Stimulated activated effector memory CD8-positive, alpha-beta T cell treated with anti-CD3 and anti-CD28 coated beads, Interleukin-12 subunit alpha, Interleukin-12 subunit beta, amount 100 ng/mL, for 72 hours (primary cell): ENCODE results near the gene ME3.

ENCODE experiments used
- ATAC-seq: fragments of 150-1000 bp; cut with Tn5 transposase; 2 replicates; pipeline ENCODE4 v1.10.0; 2021
- DNase-seq, 2 donors: peaks; one replicate each; pipeline ENCODE4 v3.0.0; 2021 to 2022; ENCODE audit warnings: low spot score in 2 of 2
- H3K27ac Mint-ChIP-seq: one replicate; pipeline ENCODE4 v1.8.0; 2022; ENCODE audit warnings: mild to moderate bottlenecking, mixed read lengths
- H3K36me3 Mint-ChIP-seq: one replicate; pipeline ENCODE4 v1.8.0; 2022; ENCODE audit warnings: mild to moderate bottlenecking, mixed read lengths
- H3K4me1 Mint-ChIP-seq: one replicate; pipeline ENCODE4 v1.8.0; 2022; ENCODE audit warnings: mixed read lengths
- H3K4me3 Mint-ChIP-seq: one replicate; pipeline ENCODE4 v1.8.0; 2022; ENCODE audit warnings: mild to moderate bottlenecking, mixed read lengths
- H3K9me3 Mint-ChIP-seq: one replicate; pipeline ENCODE4 v1.8.0; 2022; ENCODE audit warnings: mixed read lengths

Gene ME3

GRCh38 chr11:86483940-86484794, 188.2 kb downstream of the ME3 start:
- no peak overlapping the region for H3K27ac Mint-ChIP-seq
- ATAC-seq (no peak), DNase-seq (no peak)
- H3K9me3 Mint-ChIP-seq = no peaks in the 10 kb centered on the region
- peaks cover 19% of the 10 kb centered on the region for H3K4me1 Mint-ChIP-seq
- H3K36me3 Mint-ChIP-seq = no peaks in the 10 kb centered on the region
- no peak overlapping the region for H3K4me3 Mint-ChIP-seq

GRCh38 chr11:86483610-86483939, 188.8 kb downstream of the ME3 start:
- DNase-seq = no peak
- H3K9me3 Mint-ChIP-seq = no peaks in the 10 kb centered on the region
- no peak for ATAC-seq
- no peaks in the 10 kb centered on the region for H3K36me3 Mint-ChIP-seq
- H3K4me1 Mint-ChIP-seq = peaks cover 19% of the 10 kb centered on the region
- no peak overlapping the region for H3K4me3 Mint-ChIP-seq
- H3K27ac Mint-ChIP-seq = no peak overlapping the region

- DNase-seq (no peak), ATAC-seq (no peak)
- H3K36me3 Mint-ChIP-seq = no peaks in the 10 kb centered on the region
- no peak overlapping the region for H3K27ac Mint-ChIP-seq
- peaks cover 19% of the 10 kb centered on the region for H3K4me1 Mint-ChIP-seq
- no peak overlapping the region for H3K4me3 Mint-ChIP-seq
- H3K9me3 Mint-ChIP-seq = no peaks in the 10 kb centered on the region
Measured at GRCh38 chr11:86482692-86483091, 189.7 kb downstream of the ME3 start.

GRCh38 chr11:86481399-86481798, 191.0 kb downstream of the ME3 start:
- DNase-seq (no peak), ATAC-seq (no peak)
- H3K27ac Mint-ChIP-seq = no peak overlapping the region
- H3K4me3 Mint-ChIP-seq = no peak overlapping the region
- H3K36me3 Mint-ChIP-seq = no peaks in the 10 kb centered on the region
- H3K9me3 Mint-ChIP-seq = no peaks in the 10 kb centered on the region
- H3K4me1 Mint-ChIP-seq = peaks cover 11% of the 10 kb centered on the region

- Mint-ChIP-seq H3K4me3 (no peak overlapping the region), H3K4me1 (no peaks in the 10 kb centered on the region), H3K27ac (no peak overlapping the region), H3K36me3 (no peaks in the 10 kb centered on the region), H3K9me3 (no peaks in the 10 kb centered on the region)
- DNase-seq = no peak
- no peak for ATAC-seq
Measured at GRCh38 chr11:86478348-86478747, 194.1 kb downstream of the ME3 start.

- ATAC-seq (no peak), DNase-seq (no peak)
- H3K4me1 Mint-ChIP-seq = no peaks in the 10 kb centered on the region
- no peak overlapping the region for H3K4me3 Mint-ChIP-seq
- H3K9me3 Mint-ChIP-seq = no peaks in the 10 kb centered on the region
- no peaks in the 10 kb centered on the region for H3K36me3 Mint-ChIP-seq
- no peak overlapping the region for H3K27ac Mint-ChIP-seq
Measured at GRCh38 chr11:86477495-86478155, 194.8 kb downstream of the ME3 start.

GRCh38 chr11:86476109-86476861, 196.1 kb downstream of the ME3 start:
- Mint-ChIP-seq H3K36me3 (no peaks in the 10 kb centered on the region), H3K27ac (no peak overlapping the region), H3K4me1 (no peaks in the 10 kb centered on the region), H3K9me3 (no peaks in the 10 kb centered on the region), H3K4me3 (no peak overlapping the region)
- no peak for DNase-seq
- ATAC-seq = no peak

GRCh38 chr11:86475027-86475426, 197.4 kb downstream of the ME3 start:
- Mint-ChIP-seq H3K4me1 (no peaks in the 10 kb centered on the region), H3K27ac (no peak overlapping the region), H3K36me3 (no peaks in the 10 kb centered on the region), H3K4me3 (no peak overlapping the region), H3K9me3 (no peaks in the 10 kb centered on the region)
- no peak for DNase-seq
- ATAC-seq = no peak

GRCh38 chr11:86473991-86474833, 198.2 kb downstream of the ME3 start:
- ATAC-seq = no peak
- no peak for DNase-seq
- no peaks in the 10 kb centered on the region for H3K4me1 Mint-ChIP-seq
- H3K4me3 Mint-ChIP-seq = no peak overlapping the region
- H3K27ac Mint-ChIP-seq = no peak overlapping the region
- H3K36me3 Mint-ChIP-seq = no peaks in the 10 kb centered on the region
- no peaks in the 10 kb centered on the region for H3K9me3 Mint-ChIP-seq

- Mint-ChIP-seq H3K36me3 (no peaks in the 10 kb centered on the region), H3K27ac (no peak overlapping the region), H3K4me1 (no peaks in the 10 kb centered on the region), H3K9me3 (no peaks in the 10 kb centered on the region), H3K4me3 (no peak overlapping the region)
- DNase-seq (no peak), ATAC-seq (no peak)
Measured at GRCh38 chr11:86469491-86470388, 202.7 kb downstream of the ME3 start.

- Mint-ChIP-seq H3K9me3 (no peaks in the 10 kb centered on the region), H3K4me3 (no peak overlapping the region), H3K36me3 (no peaks in the 10 kb centered on the region), H3K4me1 (no peaks in the 10 kb centered on the region), H3K27ac (no peak overlapping the region)
- DNase-seq (no peak), ATAC-seq (no peak)
Measured at GRCh38 chr11:86468169-86468568, 204.2 kb downstream of the ME3 start.

GRCh38 chr11:86464509-86465221, 207.8 kb downstream of the ME3 start:
- Mint-ChIP-seq H3K36me3 (no peaks in the 10 kb centered on the region), H3K27ac (peak overlapping the region; percentile 60), H3K4me3 (no peak overlapping the region), H3K9me3 (no peaks in the 10 kb centered on the region), H3K4me1 (peaks cover 14% of the 10 kb centered on the region)
- ATAC-seq (no peak), DNase-seq (no peak)

- DNase-seq = no peak
- no peak overlapping the region for H3K27ac Mint-ChIP-seq
- H3K9me3 Mint-ChIP-seq = no peaks in the 10 kb centered on the region
- H3K4me1 Mint-ChIP-seq = peaks cover 15% of the 10 kb centered on the region
- H3K4me3 Mint-ChIP-seq = no peak overlapping the region
- H3K36me3 Mint-ChIP-seq = no peaks in the 10 kb centered on the region
- ATAC-seq = no peak
Measured at GRCh38 chr11:86463955-86464354, 208.5 kb downstream of the ME3 start.

GRCh38 chr11:86463120-86463519, 209.3 kb downstream of the ME3 start:
- Mint-ChIP-seq H3K4me3 (no peak overlapping the region), H3K9me3 (no peaks in the 10 kb centered on the region), H3K36me3 (no peaks in the 10 kb centered on the region), H3K27ac (no peak overlapping the region), H3K4me1 (peaks cover 15% of the 10 kb centered on the region)
- ATAC-seq (no peak), DNase-seq (no peak)
